Stromal cell of bone marrow (primary cell): ENCODE measurements around the gene FECH.
"Not testable (repeated sequence)": the region's sequence is repeated elsewhere in the genome, so short reads cannot be mapped to it uniquely, and the experiment has no call there.

Source experiments
- DNase-seq: peaks from one replicate; pipeline ENCODE4 v3.0.0-alpha.2; 2012; ENCODE audit warnings: low read depth

Gene FECH

GRCh38 chr18:57527556-57528229, 58.8 kb downstream of the FECH start:
- DNase-seq, result no peak

- no peak for DNase-seq
Observed at GRCh38 chr18:57523171-57523956, 63.1 kb downstream of the FECH start.

GRCh38 chr18:57522348-57522747, 64.2 kb downstream of the FECH start:
- not testable (repeated sequence) for DNase-seq

GRCh38 chr18:57519668-57520424, 66.7 kb downstream of the FECH start:
- no peak for DNase-seq

- no peak for DNase-seq
Observed at GRCh38 chr18:57518533-57518932, 68.0 kb downstream of the FECH start.

GRCh38 chr18:57516056-57516455, 70.4 kb downstream of the FECH start:
- no peak for DNase-seq

GRCh38 chr18:57505231-57505630, 81.3 kb downstream of the FECH start:
- DNase-seq, result no peak

GRCh38 chr18:57502624-57503023, 83.9 kb downstream of the FECH start:
- DNase-seq, result no peak

GRCh38 chr18:57498682-57499256, 87.7 kb downstream of the FECH start:
- DNase-seq, result no peak
